CD14-positive monocyte (primary cell): Measurements from ENCODE around the gene SRPK2. TPM values are rescaled to one million over a fixed set of nuclear protein-coding genes. Genes with fewer than 3 reads are reported as not detected.

ENCODE experiments used
- DNase-seq, 3 donors: peaks; one replicate each; pipeline ENCODE4 v3.0.0-alpha.2; 2011 to 2022
- H2AFZ ChIP-seq: 2 replicates; pipeline ENCODE4 v1.6.0; 2012; ENCODE audit warnings: mild to moderate bottlenecking, low read depth, low read length, inconsistent platforms; ENCODE audit not compliant: insufficient read depth, poor library complexity, severe bottlenecking
- H3K27ac ChIP-seq, 2 donors: 1 replicate in 1 of 2; 2 replicates in 1 of 2; pipeline ENCODE4 v1.5.1; 2012 to 2013; ENCODE audit warnings: low read length in 2 of 2, control low read depth in 1 of 2, inconsistent platforms in 1 of 2, low read depth in 1 of 2, mild to moderate bottlenecking in 1 of 2
- H3K27me3 ChIP-seq, 2 donors: one replicate each; pipeline versions ENCODE4 v1.6.0 to v1.6.1; 2011 to 2013; ENCODE audit warnings: low read length in 2 of 2; ENCODE audit not compliant: control insufficient read depth in 2 of 2, insufficient read depth in 2 of 2
- H3K36me3 ChIP-seq, 2 donors: replicated peaks in 1 of 2; 1 replicate in 1 of 2; 2 replicates in 1 of 2; pipeline versions ENCODE4 v1.5.1 to v1.6.1; 2012 to 2013; ENCODE audit warnings: low read length in 2 of 2, control low read depth in 1 of 2, inconsistent platforms in 1 of 2, mild to moderate bottlenecking in 1 of 2; ENCODE audit not compliant: insufficient read depth in 2 of 2, control insufficient read depth in 1 of 2
- H3K4me1 ChIP-seq, 2 donors: 1 replicate in 1 of 2; 2 replicates in 1 of 2; pipeline versions ENCODE4 v1.5.1 to v1.6.1; 2012 to 2013; ENCODE audit warnings: low read length in 2 of 2, control low read depth in 1 of 2, inconsistent platforms in 1 of 2, mild to moderate bottlenecking in 1 of 2, moderate library complexity in 1 of 2; ENCODE audit not compliant: insufficient read depth in 2 of 2, control insufficient read depth in 1 of 2
- H3K4me2 ChIP-seq: replicated peaks from 2 replicates; pipeline ENCODE3; 2012; ENCODE audit warnings: low read length, moderate library complexity, mild to moderate bottlenecking; ENCODE audit not compliant: poor library complexity, severe bottlenecking; ENCODE audit errors: extremely low read depth
- H3K4me3 ChIP-seq, 3 experiments: fragments of 200-600 bp in 1 of 3; sonication (generic) in 1 of 3; replicated peaks in 1 of 3; 1 replicate in 2 of 3; 2 replicates in 1 of 3; pipeline ENCODE4 v1.5.1; 2011 to 2013; ENCODE audit warnings: low read length in 3 of 3, mild to moderate bottlenecking in 3 of 3, control low read depth in 2 of 3, low read depth in 2 of 3, inconsistent platforms in 1 of 3, moderate library complexity in 1 of 3
- H3K79me2 ChIP-seq: 2 replicates; pipeline ENCODE4 v1.6.0; 2012; ENCODE audit warnings: mild to moderate bottlenecking, control low read depth, inconsistent platforms, low read length, moderate library complexity; ENCODE audit not compliant: insufficient read depth
- H3K9ac ChIP-seq: 2 replicates; pipeline ENCODE4 v1.6.0; 2017; ENCODE audit warnings: low read length, mild to moderate bottlenecking; ENCODE audit not compliant: insufficient read depth, poor library complexity, severe bottlenecking
- H3K9me3 ChIP-seq, 2 donors: replicated peaks in 1 of 2; 1 replicate in 1 of 2; 2 replicates in 1 of 2; pipeline versions ENCODE4 v1.5.1 to v1.6.1; 2012 to 2013; ENCODE audit warnings: low read length in 2 of 2, control low read depth in 1 of 2; ENCODE audit not compliant: control insufficient read depth in 1 of 2, insufficient read depth in 1 of 2
- H4K20me1 ChIP-seq: 2 replicates; pipeline ENCODE4 v1.6.0; 2012; ENCODE audit warnings: mild to moderate bottlenecking, low read length, control low read depth, moderate library complexity; ENCODE audit not compliant: insufficient read depth
- H3K27ac Mint-ChIP-seq, 7 donors: one replicate each; pipeline ENCODE4 v1.8.0; 2020; ENCODE audit warnings: mild to moderate bottlenecking in 7 of 7, mixed read lengths in 7 of 7, moderate library complexity in 6 of 7, inconsistent platforms in 2 of 7
- H3K27me3 Mint-ChIP-seq, 3 donors: one replicate each; pipeline ENCODE4 v1.8.0; 2021 to 2022; ENCODE audit warnings: low read depth in 3 of 3, mild to moderate bottlenecking in 3 of 3, mixed read lengths in 3 of 3, moderate library complexity in 3 of 3, inconsistent platforms in 1 of 3
- H3K36me3 Mint-ChIP-seq, 2 donors: one replicate each; pipeline ENCODE4 v1.8.0; 2020; ENCODE audit warnings: mixed read lengths in 2 of 2, inconsistent platforms in 1 of 2, mild to moderate bottlenecking in 1 of 2
- H3K4me1 Mint-ChIP-seq: one replicate; pipeline ENCODE4 v1.8.0; 2020; ENCODE audit warnings: mild to moderate bottlenecking, mixed read lengths
- H3K4me3 Mint-ChIP-seq, 2 donors: one replicate each; pipeline ENCODE4 v1.8.0; 2020; ENCODE audit warnings: mild to moderate bottlenecking in 2 of 2, mixed read lengths in 2 of 2, moderate library complexity in 1 of 2
- H3K9me3 Mint-ChIP-seq, 7 donors: one replicate each; pipeline ENCODE4 v1.8.0; 2020 to 2022; ENCODE audit warnings: mixed read lengths in 7 of 7, mild to moderate bottlenecking in 6 of 7, moderate library complexity in 6 of 7, inconsistent platforms in 2 of 7
- WGBS: methylation state at CpG from one replicate; pipeline ENCODE4 v1.1.5; 2013; ENCODE audit warnings: missing lambda C conversion rate; ENCODE audit not compliant: insufficient coverage; 5-methylcytosine and 5-hydroxymethylcytosine counted together
- intact Hi-C, 2 donors: fragments of 100-400 bp; cut with micrococcal nuclease; formaldehyde crosslinking; loops; one replicate each; pipeline versions ENCODE4 v1.15.0 to v1.15.1; 2023
- polyA plus RNA-seq, 3 donors: library from polyadenylated mRNA; depleted of rRNA in 1 of 3; unstranded in 2 of 3; stranded (reverse) in 1 of 3; fragments of 300-500 nt in 2 of 3; fragments of >200 nt in 1 of 3; fragmentation: Illumina TruSeq in 2 of 3; gene quantifications; 1 replicate in 2 of 3; 2 replicates in 1 of 3; pipeline ENCODE4 v1.2.3, GENCODE V29; 2012 to 2021
- small RNA-seq: library from RNA; depleted of rRNA; stranded (forward); fragments of <200 nt; gene quantifications from one replicate; pipeline ENCODE3, GENCODE V24; 2012; ENCODE audit warnings: low read depth; ENCODE audit not compliant: insufficient read length
- TF ChIP-seq, protein P1 (sequence below): fragments of 200-600 bp; IDR thresholded peaks from one replicate; pipeline ENCODE4 v1.8.0; 2022; ENCODE audit warnings: antibody characterized with exemption, mild to moderate bottlenecking

SRPK2 gene
- polyA plus RNA-seq, 3 donors = 12.6 to 37.7 (median 30.0) TPM

DNA sequence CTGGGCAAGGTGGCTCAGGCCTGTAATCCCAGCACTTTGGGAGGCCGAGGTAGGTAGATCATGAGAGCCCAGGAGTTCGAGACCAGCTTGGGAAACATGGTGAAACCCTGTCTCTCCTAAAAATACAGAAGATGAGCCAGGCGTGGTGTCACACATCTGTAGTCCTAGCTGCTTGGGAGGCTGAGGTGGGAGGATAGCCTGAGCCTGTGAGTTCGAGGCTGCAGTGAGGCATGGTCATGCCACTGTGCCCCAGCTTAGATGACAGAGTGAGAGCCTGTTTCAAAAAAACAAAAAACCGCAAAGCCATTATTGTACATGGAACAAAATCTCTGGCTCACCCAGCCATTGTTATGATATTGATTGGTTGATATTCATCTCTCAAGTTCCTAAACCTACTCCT lies 321.0 kb downstream of the SRPK2 start:
- Mint-ChIP-seq H3K27me3 (no peaks in the 10 kb centered on the region), H3K4me3 (no peak overlapping the region), H3K27ac (peak overlapping the region in 1 of 7 donors; percentile 46), H3K4me1 (no peaks in the 10 kb centered on the region), H3K9me3 (no peaks in the 10 kb centered on the region), H3K36me3 (peaks cover 68 to 84% of the 10 kb centered on the region in 2 donors)
- H3K9ac ChIP-seq = no peak overlapping the region
- peaks cover 85 to 96% of the 10 kb centered on the region in 2 donors for H3K36me3 ChIP-seq
- H3K4me1 ChIP-seq = no peaks in the 10 kb centered on the region
- no peak overlapping the region for H3K4me3 ChIP-seq
- intact Hi-C loops = no loop called here
- no peak for DNase-seq
- no peaks in the 10 kb centered on the region for H3K9me3 ChIP-seq
- H3K27ac ChIP-seq = peak overlapping the region in 1 of 2 donors; percentile 34
- no peak overlapping the region for H3K4me2 ChIP-seq
- no peaks in the 10 kb centered on the region for H3K27me3 ChIP-seq
- no peak overlapping the region for H2AFZ ChIP-seq
- TF ChIP-seq, protein P1, sequence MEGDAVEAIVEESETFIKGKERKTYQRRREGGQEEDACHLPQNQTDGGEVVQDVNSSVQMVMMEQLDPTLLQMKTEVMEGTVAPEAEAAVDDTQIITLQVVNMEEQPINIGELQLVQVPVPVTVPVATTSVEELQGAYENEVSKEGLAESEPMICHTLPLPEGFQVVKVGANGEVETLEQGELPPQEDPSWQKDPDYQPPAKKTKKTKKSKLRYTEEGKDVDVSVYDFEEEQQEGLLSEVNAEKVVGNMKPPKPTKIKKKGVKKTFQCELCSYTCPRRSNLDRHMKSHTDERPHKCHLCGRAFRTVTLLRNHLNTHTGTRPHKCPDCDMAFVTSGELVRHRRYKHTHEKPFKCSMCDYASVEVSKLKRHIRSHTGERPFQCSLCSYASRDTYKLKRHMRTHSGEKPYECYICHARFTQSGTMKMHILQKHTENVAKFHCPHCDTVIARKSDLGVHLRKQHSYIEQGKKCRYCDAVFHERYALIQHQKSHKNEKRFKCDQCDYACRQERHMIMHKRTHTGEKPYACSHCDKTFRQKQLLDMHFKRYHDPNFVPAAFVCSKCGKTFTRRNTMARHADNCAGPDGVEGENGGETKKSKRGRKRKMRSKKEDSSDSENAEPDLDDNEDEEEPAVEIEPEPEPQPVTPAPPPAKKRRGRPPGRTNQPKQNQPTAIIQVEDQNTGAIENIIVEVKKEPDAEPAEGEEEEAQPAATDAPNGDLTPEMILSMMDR = no peak
- 94% methylated on average over 2 of the region's 5 CpGs for WGBS
- H4K20me1 ChIP-seq = peaks cover 96% of the 10 kb centered on the region
- peaks cover 67% of the 10 kb centered on the region for H3K79me2 ChIP-seq

Small RNAs within 50 kb of the gene (small RNA-seq; reads per million reads assigned to genes)
- gene AC005070.2 = not detected
- not detected for gene RNU6-1322P

Other genes with a start within 250 kb of the SRPK2 start
- gene PUS7, start 133.3 kb upstream of the SRPK2 start, polyA plus RNA-seq = 1 to 10 TPM; 1.3 to 1.8 (median 1.6) TPM
- 10 to 100 TPM in 1 of 3 donors, 1 to 10 TPM in 2; 3.2 to 11.8 (median 5.2) TPM for gene RINT1, start 143.3 kb upstream of the SRPK2 start, polyA plus RNA-seq
- not detected for gene EFCAB10, start 192.6 kb upstream of the SRPK2 start, polyA plus RNA-seq